GM12892 (cell line): Measurements from ENCODE around the gene CNTNAP2.

Source experiments
- POLR2A ChIP-seq: IDR thresholded peaks from 2 replicates; pipeline ENCODE4 v1.6.1; 2011; ENCODE audit warnings: low read depth, low read length, control low read depth
- TAF1 ChIP-seq: IDR thresholded peaks from 2 replicates; pipeline ENCODE4 v1.6.1; 2011; ENCODE audit warnings: low read depth, mild to moderate bottlenecking, control low read depth, low read length, borderline replicate concordance

DNA sequence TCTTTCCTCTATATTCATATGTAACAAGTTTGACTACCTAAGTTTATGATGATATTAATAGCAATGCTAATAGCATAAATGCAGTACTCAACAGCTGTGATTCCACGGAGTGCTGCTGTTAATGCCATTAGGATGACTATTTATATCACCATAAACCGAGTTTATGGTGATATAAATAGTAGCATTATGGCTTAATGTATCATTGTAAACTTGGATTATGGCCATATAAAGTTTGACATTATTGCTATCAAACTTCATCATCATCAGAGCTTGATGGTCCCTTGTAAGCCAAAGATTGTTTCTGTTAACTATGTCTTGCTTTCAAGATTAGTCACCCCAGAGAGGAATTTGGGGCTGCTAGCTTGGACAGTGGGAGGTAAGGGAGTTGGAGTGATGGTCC, 1861.6 kb downstream of the CNTNAP2 start:
- TF ChIP-seq POLR2A (no peak), TAF1 (no peak)
